ENCODE measurements around the gene MED15. TPM values are rescaled to one million over a fixed set of nuclear protein-coding genes. Genes with fewer than 3 reads are reported as not detected.

Gene MED15
- total RNA-seq, 3 donors from 2014 or later, result 36.6 to 53.1 (median 52.3) TPM

DNA sequence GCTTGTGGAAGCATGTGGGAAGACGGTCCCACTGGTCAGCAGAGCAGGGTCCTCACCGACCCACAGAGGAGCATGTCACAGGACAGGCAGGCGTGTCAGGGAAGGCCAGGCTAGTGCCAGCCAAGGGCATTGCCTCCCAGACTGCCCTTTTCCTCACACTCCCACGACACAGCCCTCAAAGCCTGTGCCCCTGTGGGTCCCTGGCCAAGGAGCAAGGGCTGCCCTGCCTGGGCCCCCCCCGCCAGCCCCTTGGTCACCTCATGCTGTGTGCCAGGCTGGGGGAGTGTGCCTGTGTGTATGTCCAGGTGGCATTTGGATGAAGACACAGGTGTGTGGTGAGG is 74.7 kb downstream of the MED15 start:
- Histone ChIP-seq H3K9me3 (no peaks in the 10 kb centered on the region), H3K36me3 (peaks cover 15% of the 10 kb centered on the region), H3K4me1 (no peaks in the 10 kb centered on the region), H3K27me3 (no peaks in the 10 kb centered on the region), H3K4me3 (no peak overlapping the region), H3K27ac (no peak overlapping the region)
- no peak for DNase-seq (ENCODE audit: low spot score in 2 of 2)
- intact Hi-C loops (cut with DNase I; ENCODE audit: low total_unique reads), result no loop called here
- TF ChIP-seq, protein P1, sequence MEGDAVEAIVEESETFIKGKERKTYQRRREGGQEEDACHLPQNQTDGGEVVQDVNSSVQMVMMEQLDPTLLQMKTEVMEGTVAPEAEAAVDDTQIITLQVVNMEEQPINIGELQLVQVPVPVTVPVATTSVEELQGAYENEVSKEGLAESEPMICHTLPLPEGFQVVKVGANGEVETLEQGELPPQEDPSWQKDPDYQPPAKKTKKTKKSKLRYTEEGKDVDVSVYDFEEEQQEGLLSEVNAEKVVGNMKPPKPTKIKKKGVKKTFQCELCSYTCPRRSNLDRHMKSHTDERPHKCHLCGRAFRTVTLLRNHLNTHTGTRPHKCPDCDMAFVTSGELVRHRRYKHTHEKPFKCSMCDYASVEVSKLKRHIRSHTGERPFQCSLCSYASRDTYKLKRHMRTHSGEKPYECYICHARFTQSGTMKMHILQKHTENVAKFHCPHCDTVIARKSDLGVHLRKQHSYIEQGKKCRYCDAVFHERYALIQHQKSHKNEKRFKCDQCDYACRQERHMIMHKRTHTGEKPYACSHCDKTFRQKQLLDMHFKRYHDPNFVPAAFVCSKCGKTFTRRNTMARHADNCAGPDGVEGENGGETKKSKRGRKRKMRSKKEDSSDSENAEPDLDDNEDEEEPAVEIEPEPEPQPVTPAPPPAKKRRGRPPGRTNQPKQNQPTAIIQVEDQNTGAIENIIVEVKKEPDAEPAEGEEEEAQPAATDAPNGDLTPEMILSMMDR (IDR thresholded peaks at IDR 0.05), result no peak

DNA sequence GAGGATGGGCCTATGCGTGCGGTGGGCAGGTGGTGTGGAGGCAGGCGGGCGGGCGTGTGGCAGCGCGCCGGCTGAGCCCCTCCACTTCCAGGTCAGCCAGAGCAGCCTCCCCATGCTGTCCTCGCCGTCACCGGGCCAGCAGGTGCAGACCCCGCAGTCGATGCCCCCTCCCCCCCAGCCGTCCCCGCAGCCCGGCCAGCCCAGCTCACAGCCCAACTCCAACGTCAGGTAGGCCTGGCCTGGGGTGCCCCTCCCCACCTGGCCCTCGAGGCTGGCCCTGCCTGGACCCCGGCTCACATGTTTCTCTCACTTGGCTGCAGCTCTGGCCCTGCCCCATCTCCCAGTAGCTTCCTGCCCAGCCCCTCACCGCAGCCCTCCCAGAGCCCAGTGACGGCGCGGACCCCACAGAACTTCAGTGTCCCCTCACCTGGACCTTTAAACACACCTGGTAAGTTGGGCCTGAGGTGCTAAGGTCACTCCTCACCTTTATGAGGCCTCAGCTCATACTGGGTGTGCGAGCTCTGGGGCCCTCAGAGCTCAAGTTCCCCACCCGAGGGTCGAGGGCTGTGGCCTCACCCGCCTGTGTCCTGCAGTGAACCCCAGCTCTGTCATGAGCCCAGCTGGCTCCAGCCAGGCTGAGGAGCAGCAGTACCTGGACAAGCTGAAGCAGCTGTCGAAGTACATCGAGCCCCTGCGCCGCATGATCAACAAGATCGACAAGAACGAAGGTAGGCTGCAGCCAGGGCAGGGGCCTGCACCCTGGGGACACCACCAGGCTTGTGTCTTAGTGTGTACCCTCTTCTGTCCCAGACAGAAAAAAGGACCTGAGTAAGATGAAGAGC is 75.3 kb downstream of the MED15 start:
- H3K27me3 ChIP-seq, result no peaks in the 10 kb centered on the region
- no peaks in the 10 kb centered on the region for H3K9me3 ChIP-seq
- H3K4me1 ChIP-seq, result no peaks in the 10 kb centered on the region
- H3K27ac ChIP-seq, result no peak overlapping the region
- no peak for TF ChIP-seq POLR2A (IDR thresholded peaks at IDR 0.05)
- TF ChIP-seq, protein P1 (IDR thresholded peaks at IDR 0.05), result no peak
- no peak for TF ChIP-seq POLR2AphosphoS5 (IDR thresholded peaks at IDR 0.05)
- no peak for DNase-seq (ENCODE audit: low spot score in 2 of 2)
- H3K36me3 ChIP-seq, result peaks cover 17% of the 10 kb centered on the region
- H3K4me3 ChIP-seq, result no peak overlapping the region
- intact Hi-C loops (cut with DNase I; ENCODE audit: low total_unique reads), result no loop called here

DNA sequence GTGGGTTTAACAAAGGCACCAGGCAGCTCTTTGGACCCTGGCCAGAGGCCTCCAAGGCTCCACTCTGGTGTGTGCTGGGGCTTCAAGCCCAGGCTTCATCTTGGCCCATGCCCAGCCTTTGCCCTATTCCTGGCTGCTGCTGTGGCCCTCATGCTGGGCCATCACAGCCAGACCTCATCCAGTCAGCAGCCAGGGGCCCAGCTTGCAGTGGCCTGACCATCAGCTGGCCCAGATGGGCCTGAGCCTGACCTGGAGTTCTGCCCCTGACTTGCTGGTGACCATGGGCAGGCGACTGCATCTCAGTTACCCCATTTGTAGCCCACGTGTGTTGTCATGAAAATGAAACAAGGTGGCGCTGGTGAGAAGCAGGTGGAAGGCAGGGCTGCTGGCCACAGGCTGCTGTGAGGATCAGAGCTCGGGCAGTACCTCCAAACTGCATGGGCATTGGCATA is 76.1 kb downstream of the MED15 start:
- intact Hi-C loops (cut with DNase I; ENCODE audit: low total_unique reads), result no loop called here
- H3K4me1 ChIP-seq, result no peaks in the 10 kb centered on the region

DNA sequence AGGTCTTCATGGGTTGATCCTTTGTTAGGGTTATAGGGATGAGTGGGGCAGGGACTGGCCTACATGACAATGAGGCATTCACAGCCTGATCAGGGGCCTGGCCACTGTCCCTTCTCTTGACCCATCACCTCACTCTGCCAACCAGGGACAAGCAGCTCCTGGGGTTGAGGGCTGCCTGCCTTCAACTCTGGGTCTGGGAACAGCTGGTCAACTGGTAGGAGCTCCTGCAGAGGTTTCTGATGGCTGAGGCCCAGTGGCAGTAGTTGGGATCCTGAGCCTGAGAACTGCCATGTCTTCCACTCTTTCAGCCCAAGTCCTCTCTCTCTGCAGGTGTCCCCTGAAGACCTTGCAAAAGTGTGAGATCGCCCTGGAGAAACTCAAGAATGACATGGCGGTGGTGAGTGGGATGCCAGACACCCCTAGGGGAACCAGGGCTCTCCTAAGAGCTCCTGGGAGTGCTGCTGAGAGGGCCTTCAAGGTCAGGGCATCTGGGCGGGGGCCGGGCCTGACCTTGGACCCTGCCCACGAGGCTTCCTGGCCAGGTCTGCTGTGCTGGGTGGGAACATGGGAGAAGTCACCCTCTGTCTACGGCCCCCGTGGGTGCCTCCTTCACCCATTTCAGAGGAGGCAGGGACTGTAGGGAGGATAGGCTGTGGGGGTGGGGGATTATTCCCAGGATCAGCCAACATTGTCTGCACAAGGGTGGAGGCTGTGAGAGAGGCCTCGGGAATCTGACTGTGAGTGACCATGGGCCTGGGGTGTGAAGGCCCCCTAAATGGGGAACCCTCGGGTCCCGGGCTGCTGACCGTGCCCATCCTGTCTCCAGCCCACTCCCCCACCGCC is 76.8 kb downstream of the MED15 start:
- H3K36me3 ChIP-seq, result peaks cover 17% of the 10 kb centered on the region
- no peak for TF ChIP-seq POLR2AphosphoS5 (IDR thresholded peaks at IDR 0.05)
- no peak for TF ChIP-seq POLR2A (IDR thresholded peaks at IDR 0.05)
- TF ChIP-seq, protein P1 (IDR thresholded peaks at IDR 0.05), result no peak
- H3K27me3 ChIP-seq, result no peaks in the 10 kb centered on the region
- DNase-seq (ENCODE audit: low spot score in 2 of 2), result no peak
- no peak overlapping the region for H3K27ac ChIP-seq
- no peaks in the 10 kb centered on the region for H3K9me3 ChIP-seq
- intact Hi-C loops (cut with DNase I; ENCODE audit: low total_unique reads), result no loop called here
- H3K4me3 ChIP-seq, result no peak overlapping the region
- H3K4me1 ChIP-seq, result no peaks in the 10 kb centered on the region

More for the DNA sequence above, 76.1 kb downstream of the MED15 start:
- Histone ChIP-seq H3K27me3 (no peaks in the 10 kb centered on the region), H3K4me3 (no peak overlapping the region), H3K36me3 (peaks cover 17% of the 10 kb centered on the region), H3K27ac (no peak overlapping the region), H3K9me3 (no peaks in the 10 kb centered on the region)
- no peak for DNase-seq (ENCODE audit: low spot score in 2 of 2)
- no peak for TF ChIP-seq POLR2AphosphoS5 (IDR thresholded peaks at IDR 0.05)
- TF ChIP-seq, protein P1 (IDR thresholded peaks at IDR 0.05), result no peak
- no peak for TF ChIP-seq POLR2A (IDR thresholded peaks at IDR 0.05)
